Fibroblast of lung (primary cell): ENCODE data around the gene TAS2R10.

Experiments used
- CTCF ChIP-seq, 2 donors: IDR thresholded peaks in 1 of 2; conservative IDR thresholded peaks in 1 of 2; 1 replicate in 1 of 2; 2 replicates in 1 of 2; pipeline ENCODE4 v1.5.1; 2011 to 2012; ENCODE audit warnings: low read length in 2 of 2, control low read depth in 1 of 2, inconsistent platforms in 1 of 2, low read depth in 1 of 2, mild to moderate bottlenecking in 1 of 2
- EZH2 ChIP-seq: IDR thresholded peaks from 2 replicates; pipeline ENCODE4 v1.5.1; 2012; ENCODE audit warnings: low read length, control low read depth, mild to moderate bottlenecking; ENCODE audit errors: missing control alignments

GRCh38 chr12:10855807-10856206 lies 29.6 kb upstream of the TAS2R10 start:
- TF ChIP-seq EZH2 (no peak), CTCF (conservative IDR thresholded peaks at IDR 0.05 in 1 of 2, IDR thresholded peaks at IDR 0.05 in 1 of 2; ENCODE audit: low read depth in 1 of 2, low read length in 2 of 2) (no peak)
